Measurements from ENCODE around the gene CDH13. TPM values are rescaled to one million over a fixed set of nuclear protein-coding genes. Genes with fewer than 3 reads are reported as not detected.

The CDH13 gene
- total and polyA plus RNA-seq, 5 donors = 20.7 to 123 (median 93.6) TPM

DNA sequence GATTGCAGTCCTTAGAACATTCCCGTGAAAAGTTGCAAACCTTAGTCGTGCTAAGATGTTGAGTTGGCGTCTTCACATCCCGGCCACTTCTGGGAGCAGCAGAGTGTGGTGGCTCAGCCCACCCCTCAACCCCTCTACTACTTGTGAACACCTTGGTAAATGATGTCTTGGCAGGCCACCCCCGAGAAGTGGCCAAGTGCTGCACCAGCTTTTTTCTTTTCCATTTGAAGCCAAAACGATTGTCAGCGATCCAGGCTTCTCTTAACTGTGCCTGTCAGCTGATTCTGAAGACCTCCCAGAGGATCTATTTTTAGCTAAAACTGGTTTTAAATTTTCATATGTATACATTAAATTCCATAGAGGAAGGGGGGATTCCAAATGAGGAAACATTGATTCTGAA, 247.5 kb downstream of the CDH13 start:
- Histone ChIP-seq H3K27ac (ENCODE audit: low read length) (no peak overlapping the region), H3K27me3 (ENCODE audit: control insufficient read depth, insufficient read depth) (no peaks in the 10 kb centered on the region), H3K4me3 (ENCODE audit: low read length) (no peak overlapping the region), H3K9me3 (ENCODE audit: control insufficient read depth, low read length) (no peaks in the 10 kb centered on the region), H3K4me1 (ENCODE audit: control insufficient read depth, insufficient read depth, low read length) (peaks cover 3% of the 10 kb centered on the region)
- intact Hi-C loops (cut with DNase I) = no loop called here
- WGBS = 37% methylated on average over 7 of the region's 7 CpGs
- ATAC-seq = peak in 1 of 2 donors; percentile 40
- DNase-seq = no peak

DNA sequence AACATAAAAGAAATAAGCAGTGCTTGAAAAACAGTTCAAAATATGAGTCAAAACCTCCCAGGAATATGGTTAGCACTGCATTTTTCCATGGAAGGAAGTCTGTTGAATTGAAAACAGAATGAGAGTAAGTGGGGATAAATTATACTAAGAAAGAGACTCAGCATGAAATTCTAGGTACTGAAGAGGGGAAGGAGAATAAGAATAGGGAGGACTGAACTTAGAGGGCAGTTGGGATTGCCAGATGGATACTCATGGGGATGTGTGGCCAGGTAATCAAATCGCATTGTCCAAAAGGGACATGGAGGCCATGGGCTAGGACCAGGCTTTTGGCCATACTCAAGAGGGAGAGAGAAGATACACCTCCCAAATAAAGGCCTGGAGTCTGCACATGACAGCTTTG, 247.9 kb downstream of the CDH13 start:
- intact Hi-C loops (cut with DNase I) = no loop called here
- H3K4me3 ChIP-seq (ENCODE audit: low read length) = no peak overlapping the region
- H3K27me3 ChIP-seq (ENCODE audit: control insufficient read depth, insufficient read depth) = no peaks in the 10 kb centered on the region
- no peak overlapping the region for H3K27ac ChIP-seq (ENCODE audit: low read length)
- no peak for DNase-seq
- H3K9me3 ChIP-seq (ENCODE audit: control insufficient read depth, low read length) = no peaks in the 10 kb centered on the region
- ATAC-seq = no peak
- 95% methylated on average over 1 of the region's 1 CpG for WGBS
- H3K4me1 ChIP-seq (ENCODE audit: control insufficient read depth, insufficient read depth, low read length) = peaks cover 3% of the 10 kb centered on the region

DNA sequence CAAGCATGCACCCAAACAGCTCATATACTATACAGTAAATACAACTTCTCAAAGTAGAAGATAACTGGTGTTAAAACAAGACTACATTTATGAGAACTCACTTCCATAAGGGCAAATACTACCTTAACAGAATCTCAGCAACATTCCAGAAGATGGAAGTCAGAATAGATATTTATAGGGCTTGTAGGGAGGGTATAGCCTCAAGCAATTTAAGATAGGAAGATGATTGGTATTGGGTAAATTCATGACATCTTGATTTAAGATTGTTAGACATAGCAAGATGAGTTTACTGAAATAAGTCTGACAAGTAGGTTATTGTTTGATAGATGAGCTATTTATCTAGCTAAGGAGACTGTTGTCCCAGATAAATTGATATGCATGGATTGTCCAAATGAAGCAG, 250.2 kb downstream of the CDH13 start:
- intact Hi-C loops (cut with DNase I) = no loop called here
- H3K27ac ChIP-seq (ENCODE audit: low read length) = no peak overlapping the region
- H3K4me1 ChIP-seq (ENCODE audit: control insufficient read depth, insufficient read depth, low read length) = peaks cover 3% of the 10 kb centered on the region
- no peaks in the 10 kb centered on the region for H3K27me3 ChIP-seq (ENCODE audit: control insufficient read depth, insufficient read depth)
- DNase-seq (no peak), ATAC-seq (no peak)
- H3K9me3 ChIP-seq (ENCODE audit: control insufficient read depth, low read length) = no peaks in the 10 kb centered on the region
- no peak overlapping the region for H3K4me3 ChIP-seq (ENCODE audit: low read length)

DNA sequence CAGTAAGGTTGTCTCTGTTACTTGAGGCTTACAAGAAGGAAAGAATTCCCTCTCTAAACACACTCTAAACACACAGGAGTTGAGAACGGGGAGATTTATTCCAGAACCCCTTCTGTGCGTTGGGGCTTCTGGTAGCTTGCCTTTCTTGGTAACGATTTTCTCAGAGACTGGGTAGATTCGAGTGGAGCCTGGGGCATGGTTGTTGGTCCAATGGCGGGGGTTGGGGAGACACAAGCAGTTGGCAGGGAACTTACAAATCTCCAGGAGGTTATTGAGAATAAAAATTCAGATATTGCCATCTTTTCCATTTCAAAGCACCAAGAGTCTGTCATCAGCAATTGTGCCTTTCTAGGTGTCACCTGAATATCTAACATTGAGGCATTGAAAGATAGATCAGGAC, 251.7 kb downstream of the CDH13 start:
- H3K9me3 ChIP-seq (ENCODE audit: control insufficient read depth, low read length) = no peaks in the 10 kb centered on the region
- no peak overlapping the region for H3K4me3 ChIP-seq (ENCODE audit: low read length)
- no peaks in the 10 kb centered on the region for H3K27me3 ChIP-seq (ENCODE audit: control insufficient read depth, insufficient read depth)
- ATAC-seq (no peak), DNase-seq (no peak)
- intact Hi-C loops (cut with DNase I) = no loop called here
- H3K4me1 ChIP-seq (ENCODE audit: control insufficient read depth, insufficient read depth, low read length) = peaks cover 6% of the 10 kb centered on the region
- H3K27ac ChIP-seq (ENCODE audit: low read length) = no peak overlapping the region
- 79% methylated on average over 5 of the region's 5 CpGs for WGBS

DNA sequence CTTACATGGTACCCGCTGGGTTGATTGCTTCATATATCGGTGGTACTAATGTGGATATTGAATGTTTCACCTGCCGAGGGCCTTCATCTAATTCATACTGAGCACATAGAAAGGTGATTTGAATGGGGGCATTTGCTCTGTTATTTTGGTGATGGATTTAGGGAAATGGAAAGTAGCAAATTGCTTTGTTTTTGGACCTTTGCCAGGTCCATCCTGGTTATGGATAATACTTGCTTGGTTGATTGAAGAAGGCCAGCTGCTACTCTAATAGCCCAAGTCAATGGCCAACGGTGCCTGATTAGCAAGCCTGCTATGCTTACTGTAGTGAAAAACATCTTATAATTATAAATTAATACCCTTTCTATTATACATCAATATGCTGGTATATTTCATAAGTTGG, 253.6 kb downstream of the CDH13 start:
- ATAC-seq (no peak), DNase-seq (no peak)
- Histone ChIP-seq H3K27me3 (ENCODE audit: control insufficient read depth, insufficient read depth) (no peaks in the 10 kb centered on the region), H3K4me3 (ENCODE audit: low read length) (no peak overlapping the region), H3K4me1 (ENCODE audit: control insufficient read depth, insufficient read depth, low read length) (peaks cover 3% of the 10 kb centered on the region), H3K9me3 (ENCODE audit: control insufficient read depth, low read length) (no peaks in the 10 kb centered on the region), H3K27ac (ENCODE audit: low read length) (no peak overlapping the region)
- 88% methylated on average over 4 of the region's 4 CpGs for WGBS
- intact Hi-C loops (cut with DNase I) = no loop called here

DNA sequence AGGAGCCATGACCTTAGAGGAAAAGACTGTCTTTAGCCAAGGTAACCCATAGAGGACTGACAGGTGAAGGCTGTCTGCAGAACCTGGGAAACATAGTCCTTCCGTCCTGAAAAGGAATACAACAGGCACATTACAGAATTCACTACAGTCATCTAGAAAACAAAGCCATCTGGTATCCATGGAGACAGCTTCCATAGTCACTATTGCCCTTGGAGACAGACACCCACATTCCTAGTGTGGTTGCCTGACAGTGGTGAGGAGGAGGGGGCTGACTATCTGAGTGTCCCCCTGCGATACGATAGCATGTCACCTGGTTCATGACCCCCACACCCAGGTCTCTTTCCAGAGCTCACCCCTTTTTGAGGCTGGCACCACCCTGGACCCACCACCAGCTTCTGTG, 254.7 kb downstream of the CDH13 start:
- no peaks in the 10 kb centered on the region for H3K27me3 ChIP-seq (ENCODE audit: control insufficient read depth, insufficient read depth)
- WGBS = 94% methylated on average over 3 of the region's 3 CpGs

DNA sequence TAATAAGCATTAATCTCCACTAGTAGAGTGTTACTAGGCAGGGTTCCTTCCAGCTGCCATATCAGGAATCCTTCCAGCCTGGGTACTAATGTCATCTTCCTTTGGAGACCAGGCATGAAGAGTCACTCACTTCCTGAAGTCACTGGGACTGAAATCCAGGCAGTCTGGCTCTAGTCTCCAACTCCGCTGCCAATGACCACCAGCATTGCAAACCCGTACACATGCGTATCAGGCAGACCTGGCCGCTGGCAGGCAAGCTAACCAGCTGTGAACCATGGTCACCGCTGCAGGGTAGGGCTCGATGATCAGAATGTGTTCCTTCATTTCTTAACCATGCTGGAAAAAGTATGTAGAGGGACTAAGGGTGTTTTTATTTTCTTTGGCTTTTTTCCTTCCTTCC, 255.5 kb downstream of the CDH13 start:
- 63% methylated on average over 6 of the region's 6 CpGs for WGBS

More for the DNA sequence above, 254.7 kb downstream of the CDH13 start:
- H3K4me3 ChIP-seq (ENCODE audit: low read length) = no peak overlapping the region
- DNase-seq = no peak
- H3K9me3 ChIP-seq (ENCODE audit: control insufficient read depth, low read length) = no peaks in the 10 kb centered on the region
- peaks cover 3% of the 10 kb centered on the region for H3K4me1 ChIP-seq (ENCODE audit: control insufficient read depth, insufficient read depth, low read length)
- no peak for ATAC-seq
- H3K27ac ChIP-seq (ENCODE audit: low read length) = no peak overlapping the region
- intact Hi-C loops (cut with DNase I) = no loop called here

DNA sequence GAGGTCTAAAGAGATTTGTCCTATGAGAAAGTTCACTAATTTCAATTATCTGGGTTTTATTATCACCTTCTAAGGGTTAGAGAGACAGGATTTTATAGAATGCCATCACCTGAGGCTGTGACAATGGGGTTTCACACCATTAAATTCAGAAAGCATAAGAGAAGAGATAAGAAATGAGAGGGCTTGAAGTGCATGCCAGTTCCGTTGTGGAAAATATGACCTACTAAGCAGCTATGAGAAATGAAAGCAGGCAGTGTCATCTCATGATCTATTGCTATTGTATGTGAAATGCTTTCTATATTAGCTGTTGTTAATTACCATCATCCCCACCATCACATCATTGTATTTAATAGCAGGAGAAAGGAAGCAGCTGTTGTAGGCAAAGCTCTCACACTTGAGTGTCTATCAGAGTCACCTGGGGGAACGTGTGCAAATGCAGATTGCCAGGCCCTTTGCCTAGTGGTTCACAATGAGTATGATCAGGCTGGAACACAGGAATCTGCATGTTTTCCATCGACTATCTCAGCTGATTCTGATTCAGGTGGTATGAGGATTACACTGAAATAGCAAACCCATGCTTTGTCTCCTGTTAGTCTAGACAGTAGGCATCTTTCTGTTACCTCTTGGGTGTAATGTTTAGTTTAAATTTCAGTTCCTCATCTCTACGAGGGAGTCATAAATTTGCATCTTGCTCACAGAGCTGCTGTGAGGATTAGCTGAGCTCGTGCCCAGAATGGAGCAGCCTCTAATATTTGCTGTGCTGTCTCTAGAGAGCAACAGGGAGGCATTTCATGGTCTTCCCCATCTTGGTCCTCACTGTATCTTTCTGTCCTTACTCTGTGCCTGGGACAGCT, 256.4 kb downstream of the CDH13 start:
- ATAC-seq (peak in 1 of 2 donors; percentile 33), DNase-seq (no peak)
- Histone ChIP-seq H3K9me3 (ENCODE audit: control insufficient read depth, low read length) (no peaks in the 10 kb centered on the region), H3K27ac (ENCODE audit: low read length) (no peak overlapping the region), H3K4me3 (ENCODE audit: low read length) (no peak overlapping the region), H3K4me1 (ENCODE audit: control insufficient read depth, insufficient read depth, low read length) (peaks cover 3% of the 10 kb centered on the region), H3K27me3 (ENCODE audit: control insufficient read depth, insufficient read depth) (no peaks in the 10 kb centered on the region)
- intact Hi-C loops (cut with DNase I) = no loop called here
- WGBS = 59% methylated on average over 5 of the region's 5 CpGs

More for the DNA sequence above, 255.5 kb downstream of the CDH13 start:
- H3K4me1 ChIP-seq (ENCODE audit: control insufficient read depth, insufficient read depth, low read length) = peaks cover 3% of the 10 kb centered on the region
- no peaks in the 10 kb centered on the region for H3K27me3 ChIP-seq (ENCODE audit: control insufficient read depth, insufficient read depth)
- H3K9me3 ChIP-seq (ENCODE audit: control insufficient read depth, low read length) = no peaks in the 10 kb centered on the region
- ATAC-seq (peak; percentile 54 to 74), DNase-seq (peak; percentile 43 to 72 (median 66))
- H3K27ac ChIP-seq (ENCODE audit: low read length) = no peak overlapping the region
- no peak overlapping the region for H3K4me3 ChIP-seq (ENCODE audit: low read length)
- intact Hi-C loops (cut with DNase I) = no loop called here

DNA sequence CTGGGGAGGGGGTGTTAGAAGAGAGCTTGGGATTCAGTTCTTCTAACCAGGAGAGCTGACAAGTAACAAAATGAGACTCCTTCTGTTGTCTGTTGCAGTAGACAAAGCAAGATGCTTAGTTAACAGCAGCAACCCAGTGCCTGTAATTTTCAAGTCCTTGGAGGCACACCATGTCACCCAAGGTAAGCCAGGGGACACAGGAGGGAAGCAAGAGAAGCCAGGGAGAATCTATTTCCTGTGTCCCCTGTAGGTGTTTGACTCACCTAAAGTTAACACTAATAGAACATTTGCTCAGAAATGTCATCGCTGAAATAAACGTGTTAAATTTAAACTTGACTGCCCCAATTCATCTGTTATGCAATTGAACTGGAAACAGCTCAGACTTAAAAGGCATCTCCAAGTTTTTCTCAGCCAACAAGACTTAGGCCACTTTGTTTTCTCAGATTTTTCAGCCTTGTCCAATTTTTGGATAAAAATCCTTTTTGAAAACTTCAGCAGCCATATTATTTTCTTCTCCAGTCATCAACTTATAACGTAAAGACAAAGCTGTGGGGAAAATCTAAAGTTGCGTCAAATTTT, 257.6 kb downstream of the CDH13 start:
- intact Hi-C loops (cut with DNase I) = no loop called here
- Histone ChIP-seq H3K27ac (ENCODE audit: low read length) (peak overlapping the region; percentile 37), H3K4me3 (ENCODE audit: low read length) (no peak overlapping the region), H3K27me3 (ENCODE audit: control insufficient read depth, insufficient read depth) (no peaks in the 10 kb centered on the region), H3K9me3 (ENCODE audit: control insufficient read depth, low read length) (no peaks in the 10 kb centered on the region), H3K4me1 (ENCODE audit: control insufficient read depth, insufficient read depth, low read length) (peaks cover 8% of the 10 kb centered on the region)
- WGBS = 70% methylated on average over 4 of the region's 4 CpGs
- DNase-seq (no peak), ATAC-seq (no peak)

DNA sequence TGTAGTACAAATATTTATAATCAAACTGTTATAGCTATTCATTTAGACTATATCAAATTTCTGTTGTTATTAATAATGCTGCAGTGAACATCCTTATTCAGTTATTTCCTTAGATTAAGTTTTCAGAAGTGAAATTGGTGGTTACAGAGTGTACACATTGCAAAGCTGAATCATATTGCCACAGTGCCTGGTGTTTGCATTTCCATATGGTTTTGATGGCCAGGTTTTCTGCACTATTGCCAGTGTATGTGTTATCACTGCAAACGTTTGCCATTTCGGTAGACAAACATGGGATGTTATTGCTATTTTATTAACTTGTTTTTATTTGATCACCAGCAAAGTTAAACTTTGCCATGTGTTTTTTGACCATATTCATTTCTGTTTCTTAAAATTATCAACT, 259.4 kb downstream of the CDH13 start:
- no peak for DNase-seq
- no peak for ATAC-seq
- H3K4me1 ChIP-seq (ENCODE audit: control insufficient read depth, insufficient read depth, low read length) = peaks cover 8% of the 10 kb centered on the region
- no peak overlapping the region for H3K27ac ChIP-seq (ENCODE audit: low read length)
- no peak overlapping the region for H3K4me3 ChIP-seq (ENCODE audit: low read length)
- H3K27me3 ChIP-seq (ENCODE audit: control insufficient read depth, insufficient read depth) = no peaks in the 10 kb centered on the region
- WGBS = 71% methylated on average over 2 of the region's 2 CpGs
- intact Hi-C loops (cut with DNase I) = no loop called here
- H3K9me3 ChIP-seq (ENCODE audit: control insufficient read depth, low read length) = no peaks in the 10 kb centered on the region

DNA sequence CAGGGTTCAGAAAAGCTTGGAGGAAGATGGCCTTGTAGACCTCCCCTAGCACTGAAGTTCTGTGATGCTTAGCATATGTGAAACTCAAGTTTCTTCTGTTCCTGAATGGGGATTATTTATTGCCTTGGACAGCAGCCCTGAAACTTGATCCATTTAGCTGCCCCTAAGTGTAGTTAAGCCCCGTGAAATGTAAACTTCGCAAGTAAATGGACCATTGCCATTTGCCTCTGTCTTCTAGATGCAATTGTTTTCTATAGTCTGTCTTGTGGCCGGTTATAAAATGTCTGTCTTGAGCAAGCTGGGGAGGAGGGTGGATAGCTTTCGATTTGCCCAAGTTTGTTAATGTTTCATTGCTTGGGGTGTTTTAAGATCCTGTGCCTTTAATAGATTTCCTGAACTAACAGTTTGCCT, 261.8 kb downstream of the CDH13 start:
- intact Hi-C loops (cut with DNase I) = no loop called here

More for the DNA sequence above, 261.8 kb downstream of the CDH13 start:
- no peak overlapping the region for H3K27ac ChIP-seq (ENCODE audit: low read length)
- no peak overlapping the region for H3K4me3 ChIP-seq (ENCODE audit: low read length)
- no peaks in the 10 kb centered on the region for H3K9me3 ChIP-seq (ENCODE audit: control insufficient read depth, low read length)
- no peak for ATAC-seq
- peaks cover 7% of the 10 kb centered on the region for H3K4me1 ChIP-seq (ENCODE audit: control insufficient read depth, insufficient read depth, low read length)
- 50% methylated on average over 4 of the region's 4 CpGs for WGBS
- H3K27me3 ChIP-seq (ENCODE audit: control insufficient read depth, insufficient read depth) = no peaks in the 10 kb centered on the region
- DNase-seq = no peak
